GM23338 (cell line): ENCODE data around the gene UBE2QL1. TPM values are rescaled to one million over a fixed set of nuclear protein-coding genes. Genes with fewer than 3 reads are reported as not detected.

ENCODE experiments used
- ATAC-seq: fragments of 200-7000 bp; cut with Tn5 transposase; 3 replicates; pipeline ENCODE4 v1.9.1; 2020
- DNase-seq: peaks from one replicate; pipeline ENCODE4 v3.0.0-alpha.2; 2015; ENCODE audit warnings: low spot score
- H2AFZ ChIP-seq: fragments of 200-600 bp; sonication (generic); 2 replicates; pipeline ENCODE4 v1.8.0; 2016; ENCODE audit warnings: antibody characterized with exemption, mild to moderate bottlenecking, moderate library complexity
- H3F3A ChIP-seq: fragments of 200-600 bp; sonication (generic); replicated peaks from 2 replicates; pipeline ENCODE4 v1.8.0; 2017; ENCODE audit warnings: antibody characterized with exemption, mixed run types, low read depth
- H3K27ac ChIP-seq: fragments of 200-600 bp; sonication (generic); 2 replicates; pipeline ENCODE4 v1.6.1; 2016; ENCODE audit warnings: low read depth
- H3K27me3 ChIP-seq: fragments of 200-600 bp; sonication (generic); 2 replicates; pipeline ENCODE4 v1.8.0; 2016; ENCODE audit warnings: mild to moderate bottlenecking, mixed run types, moderate library complexity; ENCODE audit not compliant: insufficient read depth
- H3K36me3 ChIP-seq: fragments of 200-600 bp; sonication (generic); 2 replicates; pipeline ENCODE4 v1.8.0; 2016; ENCODE audit warnings: mild to moderate bottlenecking; ENCODE audit not compliant: insufficient read depth
- H3K4me1 ChIP-seq: fragments of 200-600 bp; sonication (generic); 2 replicates; pipeline ENCODE4 v1.8.0; 2016; ENCODE audit warnings: mild to moderate bottlenecking, moderate library complexity; ENCODE audit not compliant: insufficient read depth
- H3K4me2 ChIP-seq: fragments of 200-600 bp; sonication (generic); 2 replicates; pipeline ENCODE4 v1.7.1; 2017; ENCODE audit warnings: mixed run types
- H3K4me3 ChIP-seq: fragments of 200-600 bp; sonication (generic); 2 replicates; pipeline ENCODE4 v1.6.1; 2016; ENCODE audit warnings: mixed run types
- H3K79me2 ChIP-seq: fragments of 200-600 bp; sonication (generic); replicated peaks from 2 replicates; pipeline ENCODE4 v1.8.0; 2017; ENCODE audit warnings: mild to moderate bottlenecking; ENCODE audit not compliant: insufficient read depth
- H3K9me2 ChIP-seq: fragments of 200-600 bp; sonication (generic); 2 replicates; pipeline ENCODE4 v1.8.0; 2017; ENCODE audit not compliant: insufficient read depth
- H4K20me1 ChIP-seq: fragments of 200-600 bp; sonication (generic); replicated peaks from 2 replicates; pipeline ENCODE4 v1.8.0; 2017; ENCODE audit warnings: mild to moderate bottlenecking; ENCODE audit not compliant: insufficient read depth
- H3K27ac Mint-ChIP-seq: 2 replicates; pipeline ENCODE4 v1.8.0; 2020; ENCODE audit warnings: inconsistent platforms, mild to moderate bottlenecking, moderate library complexity, mixed read lengths
- H3K27me3 Mint-ChIP-seq: 3 replicates; pipeline ENCODE4 v1.8.0; 2022; ENCODE audit warnings: low read depth, mild to moderate bottlenecking, moderate library complexity, mixed read lengths, inconsistent platforms; ENCODE audit not compliant: insufficient read depth, poor library complexity
- H3K36me3 Mint-ChIP-seq: 3 replicates; pipeline ENCODE4 v1.8.0; 2021; ENCODE audit warnings: low read depth, mild to moderate bottlenecking, inconsistent platforms, moderate library complexity, mixed read lengths
- H3K4me1 Mint-ChIP-seq: 3 replicates; pipeline ENCODE4 v1.8.0; 2020; ENCODE audit warnings: mild to moderate bottlenecking, inconsistent platforms, mixed read lengths
- H3K4me3 Mint-ChIP-seq: 3 replicates; pipeline ENCODE4 v1.8.0; 2021; ENCODE audit warnings: moderate library complexity, mild to moderate bottlenecking, inconsistent platforms, mixed read lengths
- H3K9me3 Mint-ChIP-seq: 3 replicates; pipeline ENCODE4 v1.8.0; 2020; ENCODE audit warnings: moderate library complexity, mild to moderate bottlenecking, inconsistent platforms, mixed read lengths
- CREB1 ChIP-seq: fragments of 250-450 bp; sonication (Bioruptor Pico); IDR thresholded peaks from 2 replicates; pipeline ENCODE4 v1.5.0; 2020; ENCODE audit warnings: low read depth, mild to moderate bottlenecking, moderate library complexity
- ETS1 ChIP-seq: IDR thresholded peaks from 2 replicates; pipeline ENCODE4 v1.6.1; 2016; ENCODE audit warnings: antibody characterized with exemption
- EZH2 ChIP-seq: fragments of 200-600 bp; sonication (generic); IDR thresholded peaks from one replicate; pipeline ENCODE4 v1.8.0; 2017; ENCODE audit warnings: antibody characterized with exemption, mild to moderate bottlenecking, low read depth; ENCODE audit not compliant: unreplicated experiment
- EZH2phosphoT487 ChIP-seq: fragments of 200-600 bp; sonication (generic); IDR thresholded peaks from one replicate; pipeline ENCODE4 v1.8.1; 2018; ENCODE audit warnings: antibody characterized with exemption; ENCODE audit not compliant: unreplicated experiment
- JUNB ChIP-seq: IDR thresholded peaks from one replicate; pipeline ENCODE4 v1.6.1; 2016; ENCODE audit warnings: antibody characterized with exemption; ENCODE audit not compliant: unreplicated experiment
- NANOG ChIP-seq: IDR thresholded peaks from 2 replicates; pipeline ENCODE4 v1.6.1; 2016; ENCODE audit warnings: antibody characterized with exemption, borderline replicate concordance
- POLR2AphosphoS5 ChIP-seq: IDR thresholded peaks from 2 replicates; pipeline ENCODE4 v1.6.1; 2016; ENCODE audit warnings: antibody characterized with exemption, low read depth
- REST ChIP-seq: IDR thresholded peaks from one replicate; pipeline ENCODE4 v1.6.1; 2018; ENCODE audit warnings: antibody characterized with exemption; ENCODE audit not compliant: unreplicated experiment
- STAT1 ChIP-seq: IDR thresholded peaks from one replicate; pipeline ENCODE4 v1.6.1; 2016; ENCODE audit warnings: antibody characterized with exemption; ENCODE audit not compliant: unreplicated experiment
- ZNF114 ChIP-seq: fragments of 250-450 bp; sonication (Bioruptor Pico); IDR thresholded peaks from 2 replicates; pipeline ENCODE4 v1.5.0; 2020; ENCODE audit warnings: mild to moderate bottlenecking, moderate library complexity
- ZNF331 ChIP-seq: fragments of 250-450 bp; sonication (Bioruptor Pico); IDR thresholded peaks from 2 replicates; pipeline ENCODE4 v1.5.0; 2020; ENCODE audit warnings: low read depth, mild to moderate bottlenecking, moderate library complexity
- ZNF462 ChIP-seq: fragments of 250-450 bp; sonication (Bioruptor Pico); IDR thresholded peaks from 2 replicates; pipeline ENCODE4 v1.5.0; 2020; ENCODE audit warnings: mild to moderate bottlenecking, moderate library complexity
- polyA plus RNA-seq: library from polyadenylated mRNA; unstranded; fragments of >200 nt; fragmentation: Nextera tagmentation; extraction: Ambion mirVana; gene quantifications from 2 replicates; pipeline ENCODE4 v1.2.1, GENCODE V29; 2016
- total RNA-seq: library from RNA; depleted of rRNA; stranded (reverse); fragments of >200 nt; shearing (Covaris generic); gene quantifications from 2 replicates; pipeline ENCODE4 v1.2.3, GENCODE V29; 2014

The UBE2QL1 gene
- total and polyA plus RNA-seq, 2 experiments from 2014 or later: 0.40 to 0.83 TPM

GRCh38 chr5:6466975-6467567, 18.4 kb downstream of the UBE2QL1 start (continued):
- TF ChIP-seq ETS1: no peak
- no peak for TF ChIP-seq JUNB
- TF ChIP-seq NANOG: no peak

GRCh38 chr5:6467591-6467990, 18.9 kb downstream of the UBE2QL1 start:
- Histone ChIP-seq H3K27me3 (no peaks in the 10 kb centered on the region), H3K36me3 (no peaks in the 10 kb centered on the region), H3K4me3 (no peak overlapping the region), H2AFZ (peak overlapping the region; percentile 66; the same call in 1 of the 2 replicates), H3F3A (no peaks in the 10 kb centered on the region), H3K4me2 (peak overlapping the region; percentile 19; the same call in 1 of the 2 replicates), H3K9me2 (no peaks in the 10 kb centered on the region), H3K27ac (no peak overlapping the region), H4K20me1 (no peaks in the 10 kb centered on the region), H3K4me1 (peaks cover 19% of the 10 kb centered on the region), H3K79me2 (no peaks in the 10 kb centered on the region)
- ATAC-seq: peak; percentile 23
- peak overlapping the region; percentile 2; the same call in 1 of the 3 replicates for H3K4me3 Mint-ChIP-seq
- no peaks in the 10 kb centered on the region for H3K36me3 Mint-ChIP-seq
- no peak for DNase-seq
- no peaks in the 10 kb centered on the region for H3K9me3 Mint-ChIP-seq
- H3K4me1 Mint-ChIP-seq: peaks cover 28% of the 10 kb centered on the region
- peaks cover 9% of the 10 kb centered on the region for H3K27me3 Mint-ChIP-seq
- H3K27ac Mint-ChIP-seq: no peak overlapping the region
- no peak for TF ChIP-seq REST
- no peak for TF ChIP-seq EZH2phosphoT487
- TF ChIP-seq ZNF331 (CRISPR knock-in tag): no peak
- TF ChIP-seq EZH2: no peak
- TF ChIP-seq STAT1: no peak
- TF ChIP-seq ETS1: no peak
- no peak for TF ChIP-seq ZNF462 (CRISPR knock-in tag)
- no peak for TF ChIP-seq CREB1 (CRISPR knock-in tag)
- TF ChIP-seq NANOG: no peak
- no peak for TF ChIP-seq JUNB
- TF ChIP-seq ZNF114 (CRISPR knock-in tag): no peak
- TF ChIP-seq POLR2AphosphoS5: no peak
